Dermis microvascular lymphatic vessel endothelial cell (primary cell): ENCODE results near the gene FAM151A. TPM values are rescaled to one million over a fixed set of nuclear protein-coding genes. Genes with fewer than 3 reads are reported as not detected.

Source experiments
- DNase-seq, 2 donors: peaks; one replicate each; pipeline versions ENCODE4 v3.0.0 to v3.0.0-alpha.2; 2010; ENCODE audit warnings: low read depth in 2 of 2
- total RNA-seq: library from RNA; depleted of rRNA; stranded (reverse); fragments of >200 nt; gene quantifications from 2 replicates; pipeline ENCODE4 v1.2.1, GENCODE V29; 2014

The FAM151A gene
- total RNA-seq, result not detected in 2 replicates

DNA sequence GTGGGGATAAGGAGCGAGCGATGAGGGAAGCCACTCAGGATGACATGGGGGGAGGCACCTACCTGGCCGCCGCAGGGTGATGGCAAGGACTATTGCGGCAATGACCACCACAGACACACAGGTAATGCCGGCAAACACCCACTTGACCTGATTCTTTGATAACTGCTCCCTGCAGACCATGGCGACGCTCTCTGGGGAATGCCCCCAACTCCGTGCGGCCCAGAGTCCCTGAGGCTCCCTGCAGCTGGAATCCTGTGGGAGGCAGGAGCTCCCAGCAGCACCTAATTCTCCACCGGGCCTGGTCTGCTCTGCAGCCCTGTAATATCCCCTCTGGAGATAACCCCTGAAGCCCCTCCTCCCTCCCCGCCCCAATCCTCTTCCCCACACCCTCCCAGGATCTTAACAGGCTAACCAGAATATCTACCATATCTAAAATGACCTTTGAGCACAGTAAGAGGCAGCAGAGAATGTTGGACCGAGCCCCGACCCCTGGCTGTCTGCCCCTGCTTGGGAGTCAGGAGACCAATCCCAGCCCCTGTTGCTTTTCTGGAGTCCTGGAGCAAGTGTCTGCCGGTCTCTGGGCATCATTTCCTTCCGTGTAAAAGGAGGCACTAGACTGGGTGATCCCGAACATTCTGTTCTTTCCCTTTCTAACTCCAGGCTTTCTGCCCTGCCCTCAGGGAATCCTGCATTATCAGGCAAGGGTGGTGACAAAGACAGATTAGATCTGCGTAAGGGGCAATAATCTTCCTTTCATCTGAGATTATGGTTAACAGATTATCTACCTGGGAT lies at the start of gene FAM151A:
FAM151A (minus strand) TSS at position 310 of the 792 bp plus-strand sequence; CDS start at position 180, 130 bp downstream.
- no peak for DNase-seq

DNA sequence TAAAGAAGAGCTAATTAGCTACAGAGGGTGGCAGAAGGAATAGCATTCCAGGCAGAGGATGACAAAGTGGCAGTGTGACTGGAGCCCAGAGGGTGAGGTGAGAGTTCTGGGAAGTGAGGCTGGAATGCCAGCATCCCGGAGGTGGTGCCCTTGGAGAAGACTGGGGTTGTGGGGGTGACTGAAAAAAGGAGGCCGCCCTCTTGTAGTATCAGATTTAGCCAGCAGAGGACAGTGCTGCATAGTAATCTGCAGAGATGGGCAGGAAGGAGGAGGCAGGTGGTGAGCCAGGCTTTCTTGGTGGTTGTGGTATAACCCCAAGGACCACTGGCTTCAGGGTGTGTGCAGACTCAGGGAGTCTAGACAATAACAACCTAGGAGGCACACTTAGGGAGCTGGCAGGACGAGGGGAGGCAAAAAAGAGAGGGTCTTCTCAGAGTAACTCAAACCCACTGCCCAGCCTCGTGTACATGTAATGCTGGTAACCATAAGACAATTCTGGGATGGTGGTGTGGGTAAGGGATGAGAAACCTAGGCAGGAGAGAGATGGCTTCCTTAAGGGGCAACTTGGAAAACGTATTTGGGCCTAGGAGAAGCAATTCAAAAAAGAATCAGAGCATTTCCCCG lies 48.8 kb upstream of the FAM151A start:
- DNase-seq, result peak; percentile 18 to 56

DNA sequence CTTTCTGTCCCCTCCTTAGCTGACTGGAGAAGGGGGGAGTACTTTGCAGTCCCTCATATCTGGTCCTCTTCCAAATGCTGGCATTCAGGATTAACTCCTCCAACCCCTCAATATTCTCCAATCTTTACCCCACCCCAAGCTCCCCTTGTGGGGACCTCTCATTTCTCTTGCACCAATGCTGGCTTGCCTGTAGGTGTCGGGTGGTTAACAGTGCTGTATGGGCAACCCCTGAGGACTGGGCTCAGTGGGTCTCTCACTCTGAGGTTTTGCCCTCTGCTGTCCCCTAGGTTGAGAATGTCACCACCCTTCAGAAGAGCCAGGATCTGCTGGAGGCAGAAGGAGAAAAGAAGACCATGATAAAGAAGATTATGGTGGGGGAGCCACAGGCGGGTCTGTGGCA lies 45.2 kb upstream of the FAM151A start:
- DNase-seq, result no peak

DNA sequence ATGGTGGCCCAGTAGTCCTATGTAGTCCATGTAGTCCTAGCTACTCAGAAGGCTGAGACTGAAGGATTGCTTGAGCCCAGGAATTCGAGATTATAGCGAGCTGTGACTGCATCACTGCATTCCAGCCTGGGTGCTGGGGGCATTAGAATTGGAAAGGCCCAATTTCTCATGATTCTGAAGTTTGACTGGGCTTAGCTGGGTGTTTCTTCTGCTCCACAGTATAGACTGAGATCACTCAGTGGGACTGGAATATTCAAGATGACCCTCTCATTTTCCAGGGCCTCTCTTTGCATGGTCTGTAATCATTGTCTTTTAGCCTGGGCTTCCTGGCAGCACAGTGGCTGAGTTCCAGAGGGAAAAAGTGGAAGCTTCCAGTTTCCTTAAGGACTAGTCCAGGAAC lies 44.5 kb upstream of the FAM151A start:
- DNase-seq, result no peak

DNA sequence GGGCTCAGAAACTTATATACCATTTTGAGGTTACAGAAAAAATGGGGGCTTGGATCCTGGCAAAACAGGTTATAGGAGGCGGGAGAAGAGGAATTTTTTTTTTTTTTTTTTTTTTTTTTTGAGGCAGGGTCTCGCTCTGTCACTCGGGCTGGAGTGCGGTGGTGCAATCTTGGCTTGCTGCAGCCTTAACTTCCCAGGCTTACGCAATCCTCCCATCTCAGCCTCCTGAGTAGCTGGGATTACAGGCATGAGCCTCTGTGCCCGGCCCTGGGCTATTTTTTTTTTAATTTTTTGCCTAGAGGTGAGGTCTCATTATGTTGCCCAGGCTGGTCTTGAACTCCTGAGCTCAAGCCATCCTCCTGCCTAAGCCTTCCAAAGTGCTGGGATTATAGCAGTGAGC lies 43.0 kb upstream of the FAM151A start:
- no peak for DNase-seq

DNA sequence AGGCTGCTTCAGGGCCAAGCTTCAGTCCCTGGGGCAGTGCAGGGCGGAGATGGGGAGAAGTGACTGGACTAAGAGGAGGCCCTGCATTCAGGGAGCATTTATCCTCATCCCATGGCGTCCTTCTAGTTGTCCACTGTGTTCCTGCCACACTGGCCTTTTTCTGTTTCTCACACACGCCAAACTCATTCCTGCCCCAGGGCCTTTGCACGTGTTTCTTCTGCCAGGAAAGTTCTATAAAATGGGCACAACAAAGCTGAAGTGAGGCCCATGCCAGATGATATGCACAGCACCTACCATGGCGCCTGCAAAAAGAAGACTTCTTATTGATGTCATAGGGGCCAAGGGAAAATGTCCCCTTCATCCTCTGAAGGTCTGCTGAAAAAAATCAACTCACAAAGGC lies 42.5 kb upstream of the FAM151A start:
- DNase-seq, result no peak

DNA sequence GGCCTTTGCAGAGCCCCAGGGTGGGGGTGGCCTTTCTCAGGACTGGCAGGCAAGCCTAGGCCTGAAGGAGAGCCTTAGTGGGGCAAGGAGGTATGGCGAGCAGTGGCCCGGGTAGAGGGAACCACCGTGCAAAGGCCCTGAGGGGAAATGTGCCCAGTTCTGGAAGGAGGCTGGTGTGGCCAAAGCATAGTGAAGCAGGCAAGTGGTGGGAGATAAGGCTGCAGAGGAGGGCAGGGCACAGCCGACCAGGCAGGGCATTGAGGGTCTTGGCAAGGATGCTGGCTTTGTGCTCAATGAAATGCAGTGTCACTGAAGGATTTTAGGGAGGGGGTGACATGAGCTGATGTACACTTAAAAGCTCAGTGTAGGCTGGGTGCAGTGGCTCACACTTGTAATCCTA lies 41.0 kb upstream of the FAM151A start:
- DNase-seq, result no peak

DNA sequence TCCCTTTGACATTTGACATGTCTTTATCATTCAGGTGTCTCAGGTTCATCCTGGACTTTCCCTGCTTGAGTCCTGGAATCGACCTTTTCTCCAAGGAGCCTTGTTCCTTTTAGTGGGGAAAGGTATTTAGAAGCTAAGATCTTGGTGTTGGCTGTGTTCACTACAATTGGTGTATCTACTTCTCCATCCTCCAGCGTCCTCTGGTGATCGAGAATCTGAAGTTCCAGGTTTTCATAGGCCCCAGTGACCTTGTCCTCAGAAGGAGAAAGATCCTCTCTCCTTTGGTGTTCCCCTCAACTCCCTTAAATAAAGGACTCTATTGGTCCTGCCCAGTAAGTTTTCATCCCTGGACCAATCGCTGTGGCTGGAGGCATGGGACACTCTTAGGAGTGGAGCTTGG lies 40.4 kb upstream of the FAM151A start:
- no peak for DNase-seq

DNA sequence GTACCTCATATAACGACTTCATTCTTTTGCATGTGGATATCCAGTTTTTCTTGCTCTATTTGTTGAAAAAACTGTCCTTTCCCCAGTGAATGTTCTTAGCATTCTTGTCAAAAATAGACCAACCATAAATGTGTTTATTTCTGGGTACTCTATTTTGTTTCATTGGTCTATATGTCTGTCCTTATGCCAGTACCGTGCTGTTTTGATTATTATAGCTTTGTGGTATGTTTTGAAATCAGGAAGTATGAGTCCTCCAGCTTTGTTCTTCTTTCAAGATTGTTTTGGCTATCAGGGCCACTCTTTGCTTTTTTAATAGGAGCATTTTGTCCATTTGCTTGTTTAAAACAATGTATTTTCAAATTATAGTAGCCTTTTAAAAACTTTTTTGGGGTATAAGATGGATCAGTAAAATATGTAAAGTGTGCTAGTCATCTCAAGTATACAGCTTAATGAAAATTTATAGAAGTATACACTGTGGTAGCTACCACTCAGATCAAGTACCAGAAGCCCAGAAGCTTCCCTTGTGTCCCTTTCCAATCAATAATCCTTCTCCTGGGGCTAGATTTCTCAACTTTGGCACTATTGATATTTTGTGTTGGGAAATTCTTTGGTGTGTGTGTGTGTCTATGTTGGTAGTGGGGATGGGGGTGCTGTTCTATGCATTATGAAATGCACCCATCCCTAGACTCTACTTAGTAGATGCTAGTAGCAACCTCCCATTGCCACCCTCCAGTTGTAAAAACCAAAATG lies 35.0 kb upstream of the FAM151A start:
- DNase-seq, result no peak

DNA sequence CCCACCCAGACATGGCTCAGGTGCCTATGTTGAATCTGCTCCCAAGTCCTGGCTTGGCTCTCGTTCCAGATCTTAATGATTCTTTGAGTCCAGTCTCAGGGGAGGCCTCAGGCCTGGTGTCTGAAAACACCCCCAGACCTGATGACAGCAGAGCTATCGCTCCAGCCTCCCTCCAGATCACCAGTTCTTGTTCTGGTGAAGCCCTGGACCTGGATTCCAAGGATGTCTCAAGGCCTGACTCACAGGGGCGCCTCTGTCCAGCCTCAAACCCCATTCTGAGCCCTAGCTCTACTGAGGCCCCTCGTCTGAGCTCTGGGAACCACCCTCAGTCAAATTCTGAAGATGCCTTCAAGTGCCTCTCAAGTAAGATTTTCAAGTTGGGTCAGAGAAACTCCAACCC lies 29.7 kb upstream of the FAM151A start:
- DNase-seq, result no peak

DNA sequence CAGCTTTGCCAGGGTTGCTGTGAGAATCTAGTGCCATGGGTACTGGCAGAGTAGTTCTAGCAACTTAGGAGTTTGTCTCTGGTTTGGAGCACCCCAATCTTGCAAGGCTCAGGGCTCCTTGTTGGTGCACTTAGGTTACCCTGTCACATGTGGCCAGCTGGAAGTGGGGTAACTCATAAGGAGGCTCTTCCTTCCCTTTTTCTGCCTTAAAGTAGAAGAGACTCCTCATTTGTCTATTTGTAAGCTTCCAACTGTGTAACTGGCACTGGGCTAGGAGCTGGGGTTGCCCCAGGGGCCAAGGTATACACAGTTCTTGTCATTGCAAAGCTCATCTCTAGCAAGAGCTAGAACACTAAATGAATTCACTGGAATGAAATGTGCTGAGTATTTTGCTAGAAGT lies 28.8 kb upstream of the FAM151A start:
- no peak for DNase-seq

DNA sequence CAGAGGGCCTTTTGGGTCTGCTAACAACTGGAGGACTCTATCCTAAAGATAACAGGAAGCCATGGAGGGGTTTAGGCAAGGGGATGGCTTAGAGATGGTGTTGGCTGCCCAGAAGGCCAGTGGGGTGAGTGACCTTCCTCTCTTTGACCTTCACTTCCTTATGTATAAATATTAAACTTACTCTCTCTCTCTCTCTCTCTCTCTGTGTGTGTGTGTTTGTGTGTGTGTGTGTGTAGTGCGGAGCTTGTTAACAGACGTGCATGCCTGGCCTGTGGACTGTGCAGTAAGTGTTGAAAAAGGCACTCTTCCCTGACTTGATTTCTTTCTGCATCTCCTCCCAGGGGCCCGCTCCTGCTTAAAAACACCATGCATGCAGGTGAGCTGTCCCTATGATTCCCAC lies 28.3 kb upstream of the FAM151A start:
- no peak for DNase-seq

DNA sequence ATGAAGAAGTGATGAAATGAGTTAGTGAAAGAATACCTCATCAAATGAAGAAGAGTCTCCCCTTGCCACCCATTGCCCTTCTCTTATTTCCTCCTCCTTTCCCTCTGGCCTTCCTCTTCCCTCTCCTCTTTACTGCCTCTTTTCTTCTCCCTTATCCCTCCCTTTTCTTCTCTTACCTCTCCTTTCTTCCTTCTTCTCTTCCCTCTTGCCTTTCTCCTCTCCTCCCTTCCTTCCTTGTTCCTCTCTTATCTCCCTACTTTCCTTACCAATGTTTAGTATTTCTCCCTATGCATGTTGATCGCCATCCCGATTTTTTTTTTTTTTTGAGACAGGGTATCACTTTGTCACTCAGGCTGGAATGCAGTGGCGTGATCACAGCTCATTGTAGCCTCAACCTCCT lies 27.1 kb upstream of the FAM151A start:
- no peak for DNase-seq

DNA sequence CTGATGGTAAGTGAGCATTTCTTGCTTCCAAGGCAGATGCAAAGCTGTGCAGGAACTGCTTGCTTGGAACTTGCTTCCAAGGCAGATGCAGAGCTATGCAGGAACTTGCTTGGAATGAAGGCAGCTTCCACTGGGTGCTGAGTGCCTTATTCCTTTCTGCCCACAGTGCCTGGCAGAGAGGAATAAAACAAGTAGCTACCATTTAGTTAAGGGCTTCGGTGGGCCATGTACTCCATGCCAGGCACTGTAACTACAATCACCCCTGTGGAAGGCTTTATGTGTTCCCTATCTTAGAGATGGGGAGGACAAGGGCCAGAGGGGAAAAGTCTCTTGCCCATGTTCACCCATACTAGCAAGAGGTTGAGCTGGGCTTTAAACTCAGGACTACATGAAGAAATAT lies 26.6 kb upstream of the FAM151A start:
- DNase-seq, result no peak

DNA sequence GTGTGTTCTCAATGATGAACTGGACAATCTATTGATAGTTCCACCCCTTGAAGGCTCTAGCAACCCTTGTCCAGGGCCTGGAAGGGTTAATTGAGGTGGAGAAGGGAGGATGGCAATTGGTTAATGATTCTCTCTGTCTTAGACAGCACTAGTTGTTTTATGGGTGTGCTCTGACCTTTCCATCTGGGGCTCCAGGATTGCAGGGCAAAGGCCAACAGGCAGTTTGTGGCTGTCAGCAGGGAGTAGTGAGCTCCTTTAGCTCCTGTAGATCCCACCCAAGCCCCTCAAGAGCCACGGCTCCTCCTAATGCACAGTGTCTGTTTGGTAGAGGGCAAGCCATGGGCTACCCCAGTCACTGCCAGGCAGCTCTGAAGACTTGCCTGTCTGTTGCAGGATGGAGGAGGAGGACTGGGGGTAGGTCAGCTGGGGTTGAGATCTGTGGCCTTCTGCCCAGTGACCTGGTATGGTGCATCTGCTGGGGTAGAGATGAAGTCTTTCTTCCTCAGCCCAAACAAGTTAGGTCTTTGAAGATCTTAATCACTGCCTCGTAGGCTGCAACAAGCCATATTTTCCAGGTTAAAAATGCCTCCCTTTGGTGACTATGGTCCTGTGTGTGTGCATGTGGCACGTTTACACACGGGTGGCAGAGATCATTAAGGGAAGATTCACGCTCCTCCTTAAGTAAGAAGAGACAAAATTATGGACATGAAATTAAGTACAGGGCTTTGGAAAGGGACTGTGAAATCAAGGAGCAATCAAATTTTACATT lies 26.0 kb upstream of the FAM151A start:
- DNase-seq, result no peak

DNA sequence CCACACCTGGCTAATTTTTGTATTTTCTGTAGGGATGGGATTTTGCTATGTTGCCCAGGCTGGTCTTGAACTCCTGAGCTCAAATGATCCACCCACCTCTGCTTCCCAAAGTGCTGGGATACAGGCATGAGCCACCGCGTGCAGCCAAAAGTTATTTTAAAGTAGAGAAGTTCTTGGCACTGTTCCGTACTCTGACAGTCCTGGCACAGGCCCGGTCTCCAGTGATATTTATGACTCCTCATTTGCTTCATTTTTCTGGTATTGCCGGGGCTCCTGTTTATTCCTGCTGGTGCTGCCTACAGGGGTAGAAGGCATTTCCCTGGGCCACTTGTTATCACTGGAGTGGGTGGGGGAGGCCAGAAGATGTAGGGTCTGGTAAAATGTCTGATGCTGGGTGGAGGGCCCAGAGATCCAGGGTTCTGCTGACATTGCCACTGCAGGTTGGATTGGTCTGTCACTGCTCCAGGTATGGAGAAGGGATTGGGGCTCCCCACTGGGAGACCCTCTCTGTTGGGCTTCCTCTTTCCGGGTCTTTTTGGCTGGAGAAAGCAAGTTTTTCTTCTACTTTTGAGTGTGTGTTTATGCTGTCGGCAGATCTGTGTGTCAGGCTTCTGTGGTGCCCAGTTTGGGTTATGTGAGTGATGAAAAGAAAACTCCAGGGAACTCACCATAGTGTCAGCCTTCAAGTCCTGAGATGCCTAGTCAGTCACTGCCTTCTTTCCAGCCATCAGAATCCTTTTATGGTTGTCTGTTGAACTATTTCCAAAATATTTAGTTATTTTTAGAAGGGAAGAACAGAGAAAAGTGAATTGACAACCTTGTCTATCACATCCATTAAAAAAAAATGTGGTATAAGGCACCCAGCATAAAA lies 22.7 kb upstream of the FAM151A start:
- DNase-seq, result no peak

DNA sequence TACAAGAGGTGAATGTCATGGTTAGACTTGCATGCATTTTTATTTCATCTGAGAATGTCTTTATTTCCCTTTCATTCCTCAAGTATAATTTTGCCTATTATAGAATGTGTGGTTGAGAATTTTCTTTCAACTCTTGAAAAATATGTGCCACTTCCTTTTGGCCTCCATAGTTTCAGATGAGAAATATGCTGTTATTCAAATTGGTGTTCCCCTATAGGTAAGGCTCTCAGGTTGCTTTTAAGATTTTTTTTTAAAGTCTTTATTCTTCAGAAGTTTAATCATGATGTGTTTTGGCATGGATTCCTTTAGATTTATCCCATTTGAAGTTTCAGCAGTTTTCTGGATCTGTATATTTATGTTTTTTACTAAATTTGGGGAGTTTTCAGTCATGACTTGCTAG lies 20.4 kb upstream of the FAM151A start:
- DNase-seq, result no peak

DNA sequence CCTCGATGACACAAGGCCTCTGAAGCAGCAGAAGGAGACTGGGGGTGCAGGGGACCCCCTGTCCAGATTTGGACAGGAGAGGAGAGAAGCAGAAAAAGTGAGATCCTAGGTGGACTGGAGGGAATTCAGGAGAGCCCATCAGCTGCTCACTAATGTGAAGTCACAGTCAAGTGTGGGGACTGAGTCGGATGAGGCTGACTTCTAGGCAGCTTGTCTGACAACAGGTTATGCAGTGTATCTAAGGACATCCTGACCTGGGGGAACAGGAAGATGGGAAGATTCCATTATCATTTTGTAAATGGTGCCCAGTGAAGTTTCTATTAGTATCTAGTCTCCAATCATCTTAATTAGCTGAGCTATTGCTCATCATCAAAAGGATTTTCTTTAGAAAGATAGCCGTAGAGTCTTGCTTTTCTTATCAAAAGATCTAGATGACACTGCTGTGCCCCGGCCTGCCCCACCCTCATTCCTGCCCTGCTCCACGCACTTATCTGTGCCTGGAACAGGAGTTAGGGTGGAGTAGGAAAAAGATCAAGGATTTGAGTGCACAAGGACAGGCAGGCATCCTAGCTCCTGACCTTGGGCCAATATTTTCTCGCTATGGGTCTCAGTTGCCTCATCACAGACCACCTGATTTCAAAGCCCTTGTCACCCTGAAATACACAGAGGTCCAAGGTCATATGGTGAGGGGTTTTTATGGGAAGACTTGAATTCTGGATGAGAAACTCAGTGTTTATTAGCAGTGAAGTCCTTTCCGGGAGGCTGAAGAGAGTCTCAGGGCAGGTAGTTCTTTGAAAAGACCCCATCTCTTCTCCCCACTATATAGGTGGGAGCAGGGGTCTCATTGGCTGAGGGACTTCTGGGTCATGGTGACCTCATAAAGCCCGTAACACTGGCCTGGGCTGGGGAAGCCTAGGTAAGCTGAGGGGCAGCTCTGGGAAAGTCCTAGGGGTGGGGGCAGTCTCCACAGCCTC lies 17.8 kb upstream of the FAM151A start, which contains the start of gene MROH7:
MROH7 (plus strand) TSS at position 924 of the 974 bp plus-strand sequence. CDS start 11,141 bp downstream, outside the sequence.
- no peak for DNase-seq

DNA sequence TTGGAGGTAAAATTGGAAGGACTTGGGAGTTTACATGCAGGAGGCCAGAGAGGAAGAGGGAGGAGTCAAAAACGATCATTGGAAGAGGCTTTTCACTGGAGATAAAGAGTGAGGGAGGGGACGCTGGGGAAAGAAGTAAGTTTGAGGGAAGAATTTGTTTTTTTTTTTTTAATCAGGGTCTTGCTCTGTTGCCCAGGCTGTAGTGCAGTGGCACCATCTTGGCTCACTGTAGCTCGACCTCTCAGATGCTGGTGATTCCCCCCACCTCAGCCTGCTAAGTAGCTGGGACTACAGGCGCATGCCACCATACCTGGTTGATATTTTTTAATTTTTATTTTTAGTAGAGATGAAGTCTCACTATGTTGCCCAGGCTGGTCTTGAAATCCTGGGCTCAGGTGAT lies 17.0 kb upstream of the FAM151A start:
- no peak for DNase-seq
